GM18498 (cell line): ENCODE data around the gene ZMIZ2.
"Not testable (repeated sequence)": the region's sequence is repeated elsewhere in the genome, so short reads cannot be mapped to it uniquely, and the experiment has no call there.

Experiments used
- ATAC-seq: cut with Tn5 transposase; IDR thresholded peaks from one replicate; pipeline ENCODE4 v1.9.1; 2021; ENCODE audit warnings: mild to moderate bottlenecking, moderate library complexity; ENCODE audit not compliant: unreplicated experiment

The ZMIZ2 gene

GRCh38 chr7:44726250-44726649 is 22.4 kb upstream of the ZMIZ2 start:
- not testable (repeated sequence) for ATAC-seq

GRCh38 chr7:44727158-44727936 is 21.3 kb upstream of the ZMIZ2 start:
- no peak for ATAC-seq

- ATAC-seq, result no peak
Measured at GRCh38 chr7:44727937-44728262, 20.7 kb upstream of the ZMIZ2 start.

GRCh38 chr7:44729949-44730590 is 18.6 kb upstream of the ZMIZ2 start:
- ATAC-seq, result no peak

DNA sequence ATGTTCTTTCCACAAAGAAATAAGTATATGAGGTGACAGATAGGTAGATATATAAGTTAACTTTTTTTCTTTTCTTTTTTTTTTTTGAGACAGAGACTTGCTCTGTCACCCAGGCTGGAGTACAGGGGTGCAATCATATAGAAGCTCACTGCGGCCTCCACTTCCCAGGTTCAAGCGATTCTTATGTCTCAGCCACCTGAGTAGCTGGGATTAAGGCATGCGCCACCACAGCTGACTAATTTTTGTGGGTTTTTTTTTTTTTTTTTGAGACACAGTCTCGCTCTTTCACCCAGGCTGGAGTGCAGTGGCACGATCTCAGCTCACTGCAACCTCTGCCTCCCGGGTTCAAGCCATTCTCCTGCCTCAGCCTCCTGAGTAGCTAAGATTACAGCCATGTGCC is 15.7 kb upstream of the ZMIZ2 start:
- ATAC-seq, result not testable (repeated sequence)

GRCh38 chr7:44733708-44734481 is 14.8 kb upstream of the ZMIZ2 start:
- ATAC-seq, result no peak

DNA sequence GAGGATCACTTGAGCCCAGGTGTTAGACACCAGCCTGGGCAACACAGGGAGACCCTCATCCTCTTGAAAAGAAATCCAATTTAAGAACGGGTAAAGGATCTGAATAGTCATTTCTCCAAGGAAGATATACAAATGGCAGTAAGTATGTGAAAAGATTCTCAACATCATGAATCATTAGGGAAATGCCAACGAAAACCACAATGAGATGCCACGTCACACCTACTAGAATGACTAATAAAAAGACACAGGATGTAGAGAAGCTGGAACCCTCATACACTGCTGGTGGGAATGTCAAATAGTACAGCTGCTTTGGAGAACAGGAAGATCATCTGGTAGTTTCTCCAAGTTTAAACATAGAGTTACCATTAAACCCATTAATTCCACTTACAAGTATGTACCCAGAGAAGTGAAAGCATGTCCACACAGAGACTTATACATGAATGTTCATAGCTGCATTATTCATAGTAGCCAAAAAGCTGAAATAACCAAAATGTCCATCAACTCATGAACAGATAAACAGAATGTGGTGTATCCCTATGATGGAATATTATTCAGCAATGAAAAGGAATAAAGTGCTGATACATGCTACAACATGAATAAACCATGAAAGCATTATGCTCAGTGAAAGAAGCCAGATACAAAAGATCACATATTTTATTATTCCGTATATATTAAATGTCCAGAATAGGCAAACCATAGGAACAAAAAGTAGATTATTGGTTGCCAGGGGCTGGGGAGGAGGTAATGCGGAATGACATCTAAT is 13.1 kb upstream of the ZMIZ2 start:
- no peak for ATAC-seq

- no peak for ATAC-seq
Measured at GRCh38 chr7:44736896-44737295, 11.8 kb upstream of the ZMIZ2 start.

DNA sequence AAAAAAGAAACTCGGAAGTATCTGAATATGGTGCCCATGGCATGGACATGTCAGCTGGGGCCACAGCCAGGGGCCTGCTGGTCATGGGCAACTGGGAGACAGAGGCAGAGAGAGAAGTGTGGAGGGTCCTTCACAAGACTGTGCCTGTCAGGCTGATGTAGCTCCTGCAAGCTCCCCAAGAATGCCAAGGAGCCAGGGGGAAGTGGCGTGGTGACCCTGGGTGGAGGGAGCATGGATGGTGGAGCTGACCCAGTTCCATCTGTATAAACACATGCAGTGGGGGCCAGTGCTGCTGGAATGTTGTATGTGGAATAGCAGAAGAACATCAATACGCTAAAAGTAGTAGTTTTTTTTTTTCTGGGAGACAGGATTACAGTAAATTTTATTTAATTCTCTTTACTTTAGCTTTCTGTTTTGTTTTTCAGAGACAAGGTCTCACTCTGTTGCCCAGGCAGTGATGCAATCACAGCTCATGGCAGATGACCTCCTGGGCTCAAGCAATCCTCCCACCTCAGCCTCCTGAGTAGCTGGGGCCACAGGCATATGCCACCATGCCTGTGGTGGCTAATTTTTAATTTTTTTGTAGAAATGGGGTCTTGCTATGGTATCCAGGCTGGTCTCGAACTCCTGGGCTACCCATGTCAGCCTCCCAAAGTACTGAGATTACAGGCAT is 10.5 kb upstream of the ZMIZ2 start:
- ATAC-seq, result no peak

- no peak for ATAC-seq
Measured at GRCh38 chr7:44738876-44739665, 9.6 kb upstream of the ZMIZ2 start.

DNA sequence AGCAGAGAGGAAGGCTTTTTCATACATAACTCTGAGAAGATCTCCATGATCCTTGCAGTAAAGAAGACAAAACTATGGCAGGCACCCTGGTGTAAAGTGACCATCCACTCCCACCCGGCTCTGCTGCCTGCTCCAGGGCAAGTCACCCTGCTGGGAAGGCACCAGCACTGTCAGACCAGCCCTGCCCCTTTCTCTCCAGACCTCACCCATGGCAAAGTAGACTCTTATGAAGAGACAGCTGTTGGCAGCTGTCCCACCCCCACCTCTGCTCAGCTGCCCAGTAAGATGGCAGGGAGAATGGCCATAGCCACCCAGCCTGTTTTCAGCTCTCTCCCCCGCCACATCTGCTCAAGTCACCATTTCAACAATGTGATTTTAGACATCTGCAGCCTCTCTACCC is 8.6 kb upstream of the ZMIZ2 start:
- ATAC-seq, result no peak

GRCh38 chr7:44743750-44744149 is 4.9 kb upstream of the ZMIZ2 start:
- ATAC-seq, result no peak

DNA sequence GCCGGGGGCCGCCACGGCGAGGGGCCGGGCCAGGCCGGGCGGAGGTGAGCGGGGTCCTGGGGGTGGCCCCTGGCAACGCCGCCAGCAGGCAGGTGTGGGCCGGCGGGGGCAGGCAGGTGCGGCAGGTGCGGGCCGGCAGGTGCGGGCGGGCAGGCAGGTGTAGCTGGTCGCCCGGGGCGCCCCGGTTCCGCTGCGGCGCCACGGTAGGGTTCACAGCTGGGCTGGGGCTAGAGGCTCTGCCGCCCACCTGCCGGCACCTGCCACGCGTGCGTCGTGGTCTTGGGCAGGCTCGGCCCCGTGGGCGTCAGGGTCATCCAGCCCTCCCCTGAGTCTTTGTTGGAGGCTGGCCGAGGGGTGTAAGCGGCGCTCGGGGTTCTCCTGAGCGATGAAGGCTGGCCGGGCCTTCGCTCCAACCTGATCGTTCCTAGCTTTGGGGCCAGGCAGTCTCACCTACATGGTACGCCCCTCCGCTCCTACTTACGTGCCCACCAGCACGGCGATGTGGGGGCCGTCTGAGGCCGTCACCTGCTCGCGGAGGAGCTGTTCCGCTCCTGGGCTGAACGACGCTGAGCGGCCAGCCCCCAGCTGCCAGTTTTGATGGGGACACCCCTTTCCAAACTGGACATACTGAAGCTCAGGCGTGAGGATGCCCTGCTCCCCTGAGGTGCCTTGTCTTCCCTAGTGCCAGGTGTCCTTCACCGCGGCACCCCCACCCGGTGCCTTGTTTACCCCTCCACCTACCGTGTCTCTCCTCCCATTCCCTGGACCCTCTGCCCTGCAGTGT is 493 bp downstream of the ZMIZ2 start:
- peak; percentile 18 for ATAC-seq

DNA sequence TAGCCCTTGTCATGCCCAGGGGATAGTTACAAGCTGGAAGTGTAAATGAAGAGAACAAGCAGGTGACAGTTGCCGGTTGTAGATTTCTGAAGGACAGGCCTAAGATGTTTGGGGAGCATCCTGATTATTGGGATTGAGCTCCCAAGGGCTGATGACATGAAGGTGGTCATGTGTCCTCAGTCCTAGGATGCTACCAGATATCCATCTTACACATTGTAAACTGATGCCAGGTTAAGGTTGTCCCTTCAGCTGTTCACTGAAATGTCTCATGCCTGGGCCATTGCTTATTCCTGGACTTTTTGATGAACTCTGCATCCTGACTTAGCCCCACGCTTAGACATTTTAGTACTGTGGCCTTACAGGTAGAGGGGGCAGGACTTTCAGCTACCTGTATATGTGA is 1.3 kb downstream of the ZMIZ2 start:
- no peak for ATAC-seq

- ATAC-seq, result no peak
Measured at GRCh38 chr7:44750424-44750823, 1.8 kb downstream of the ZMIZ2 start.

DNA sequence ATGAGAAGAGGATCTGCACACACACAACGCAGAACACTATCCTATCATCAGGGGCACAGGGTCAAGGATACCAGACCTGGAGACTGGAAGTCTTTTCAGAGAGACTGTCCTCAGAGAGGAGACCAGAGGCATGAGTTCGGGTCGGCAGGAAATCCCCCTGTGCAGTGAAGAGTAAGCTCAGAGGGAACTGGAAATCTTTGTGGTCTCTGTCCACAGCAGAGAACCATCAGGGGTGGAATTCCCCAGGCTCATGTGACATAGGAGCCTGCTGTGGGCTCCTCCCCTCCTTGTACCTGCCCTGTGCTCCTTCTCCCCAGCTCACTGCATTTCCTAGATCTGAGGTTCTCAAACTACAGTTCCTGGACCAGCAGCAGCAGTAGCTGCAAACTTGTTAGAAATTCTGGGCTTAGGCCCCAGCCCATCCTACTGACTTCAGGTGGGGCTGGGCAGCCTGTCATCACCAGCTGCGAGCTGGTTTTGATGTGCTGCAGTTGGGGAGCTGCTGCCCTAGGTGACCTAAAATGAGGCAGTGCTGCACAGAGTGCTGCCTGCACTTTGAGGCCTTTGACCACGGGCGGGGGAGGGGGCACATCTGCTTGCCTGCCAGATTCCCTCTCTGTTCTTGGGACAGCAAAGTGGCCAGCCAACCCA is 2.4 kb downstream of the ZMIZ2 start:
- ATAC-seq, result peak; percentile 50

DNA sequence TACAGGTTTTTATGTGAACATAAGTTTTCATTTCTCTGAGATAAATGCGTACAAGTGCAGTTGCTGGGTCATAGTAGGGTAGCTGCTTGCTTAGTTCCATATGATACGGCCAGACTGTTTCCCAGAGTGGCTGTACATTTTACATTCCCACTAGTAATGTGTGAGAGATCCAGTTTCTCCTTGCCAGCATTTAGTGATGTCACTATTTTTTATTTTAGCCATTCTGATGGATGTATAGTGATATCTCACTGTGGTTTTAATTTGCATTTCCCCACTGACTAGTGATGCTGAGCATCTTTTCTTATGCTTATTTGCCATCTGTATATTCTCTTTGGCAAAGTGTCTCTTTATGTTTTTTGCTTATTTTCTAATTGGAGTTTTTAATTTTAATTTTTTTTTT is 4.2 kb downstream of the ZMIZ2 start:
- no peak for ATAC-seq

DNA sequence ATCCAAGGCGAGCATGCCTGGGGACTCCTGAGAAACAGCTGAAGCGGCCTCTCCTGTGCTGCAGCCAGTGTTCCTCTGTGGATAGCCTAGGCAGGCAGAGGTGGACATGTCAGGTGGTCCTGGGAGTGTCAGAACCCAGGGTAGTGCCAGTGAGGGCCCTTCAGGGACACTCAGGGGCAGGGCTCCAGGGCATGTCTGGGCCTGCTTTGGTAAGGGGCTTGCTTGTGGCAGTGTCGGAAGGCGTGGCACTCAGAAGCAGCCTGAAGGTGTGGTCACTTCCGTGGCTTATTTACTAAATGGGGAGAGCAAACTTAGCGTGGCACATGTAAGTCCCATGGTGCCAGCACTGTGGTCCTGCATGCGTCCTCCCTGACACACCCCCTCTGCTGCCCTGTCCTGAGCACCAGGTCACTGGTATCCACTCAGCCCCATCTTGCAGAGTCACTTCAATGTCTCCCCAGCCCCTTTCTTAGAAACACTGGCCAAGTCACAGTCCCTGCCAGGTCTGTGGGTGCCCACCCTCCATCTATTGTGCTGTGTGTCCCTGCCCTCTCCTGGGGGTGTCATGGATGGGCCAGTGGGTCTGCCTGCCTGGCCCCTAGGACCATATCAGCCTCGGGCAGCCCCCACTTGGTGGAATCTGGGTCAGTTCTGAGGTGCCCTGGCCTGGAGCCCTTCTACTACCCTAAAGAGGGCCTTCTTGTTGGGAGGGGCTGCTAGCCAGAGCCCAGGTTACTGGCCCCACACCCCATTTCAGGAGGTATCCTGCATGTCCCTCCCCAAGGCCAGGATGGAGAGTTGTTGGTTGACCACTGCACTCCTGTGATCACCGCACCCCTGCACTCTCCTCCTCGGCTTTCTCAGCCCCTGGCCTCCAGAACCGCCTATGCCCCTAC is 6.4 kb downstream of the ZMIZ2 start:
- ATAC-seq, result no peak
